DOHH2 (cell line): Measurements from ENCODE around the gene PRSS38.

ENCODE experiments used
- H3F3A ChIP-seq: fragments of 200-600 bp; sonication (generic), shearing (Covaris generic); 2 replicates; pipeline ENCODE4 v1.6.0; 2016; ENCODE audit warnings: antibody characterized with exemption, mild to moderate bottlenecking; ENCODE audit not compliant: control insufficient read depth, insufficient read depth
- H3K27ac ChIP-seq: fragments of 200-600 bp; sonication (generic); 2 replicates; pipeline ENCODE4 v1.5.1; 2014; ENCODE audit warnings: low read depth, mild to moderate bottlenecking, low read length, moderate library complexity
- H3K27me3 ChIP-seq: fragments of 200-600 bp; sonication (generic); 2 replicates; pipeline ENCODE4 v1.6.1; 2014; ENCODE audit warnings: mild to moderate bottlenecking, low read length, mixed read lengths; ENCODE audit not compliant: control insufficient read depth
- H3K36me3 ChIP-seq: fragments of 200-600 bp; sonication (generic); 2 replicates; pipeline ENCODE4 v1.6.1; 2014; ENCODE audit warnings: mild to moderate bottlenecking, low read length, moderate library complexity, mixed read lengths; ENCODE audit not compliant: control insufficient read depth
- H3K4me1 ChIP-seq: fragments of 200-600 bp; sonication (generic); 2 replicates; pipeline ENCODE4 v1.6.1; 2014; ENCODE audit warnings: mild to moderate bottlenecking, low read length, mixed read lengths; ENCODE audit not compliant: control insufficient read depth
- H3K4me2 ChIP-seq: fragments of 200-600 bp; sonication (generic); 2 replicates; pipeline ENCODE4 v1.6.0; 2014; ENCODE audit warnings: mild to moderate bottlenecking, low read length, moderate library complexity
- H3K4me3 ChIP-seq: fragments of 200-600 bp; sonication (generic); 2 replicates; pipeline ENCODE4 v1.5.1; 2014; ENCODE audit warnings: mild to moderate bottlenecking, low read length, mixed read lengths
- H3K79me2 ChIP-seq: fragments of 200-600 bp; sonication (generic); 2 replicates; pipeline ENCODE4 v1.6.1; 2014; ENCODE audit warnings: mild to moderate bottlenecking, low read length, mixed read lengths; ENCODE audit not compliant: control insufficient read depth
- H3K9me2 ChIP-seq: fragments of 200-600 bp; sonication (generic); replicated peaks from 2 replicates; pipeline ENCODE4 v1.6.1; 2014; ENCODE audit warnings: mild to moderate bottlenecking, low read length, mixed read lengths; ENCODE audit not compliant: control insufficient read depth
- H3K9me3 ChIP-seq: fragments of 200-600 bp; sonication (generic); 2 replicates; pipeline ENCODE4 v1.6.1; 2014; ENCODE audit warnings: antibody characterized with exemption, low read length, mixed read lengths; ENCODE audit not compliant: control insufficient read depth, insufficient read depth
- H4K20me1 ChIP-seq: fragments of 200-600 bp; sonication (generic); 2 replicates; pipeline ENCODE4 v1.6.0; 2014; ENCODE audit warnings: low read depth, mild to moderate bottlenecking, antibody characterized with exemption, low read length, moderate library complexity; ENCODE audit not compliant: control insufficient read depth, insufficient read depth
- CTCF ChIP-seq: fragments of 200-600 bp; sonication (generic); IDR thresholded peaks from one replicate; pipeline ENCODE4 v1.5.1; 2014; ENCODE audit warnings: antibody characterized with exemption, mild to moderate bottlenecking, low read depth, low read length; ENCODE audit not compliant: poor library complexity, severe bottlenecking
- EZH2phosphoT487 ChIP-seq: fragments of 200-600 bp; sonication (generic); IDR thresholded peaks from 2 replicates; pipeline ENCODE4 v1.6.1; 2017; ENCODE audit warnings: borderline replicate concordance, mild to moderate bottlenecking, antibody characterized with exemption, low read length, moderate library complexity, mixed read lengths

Gene PRSS38

DNA sequence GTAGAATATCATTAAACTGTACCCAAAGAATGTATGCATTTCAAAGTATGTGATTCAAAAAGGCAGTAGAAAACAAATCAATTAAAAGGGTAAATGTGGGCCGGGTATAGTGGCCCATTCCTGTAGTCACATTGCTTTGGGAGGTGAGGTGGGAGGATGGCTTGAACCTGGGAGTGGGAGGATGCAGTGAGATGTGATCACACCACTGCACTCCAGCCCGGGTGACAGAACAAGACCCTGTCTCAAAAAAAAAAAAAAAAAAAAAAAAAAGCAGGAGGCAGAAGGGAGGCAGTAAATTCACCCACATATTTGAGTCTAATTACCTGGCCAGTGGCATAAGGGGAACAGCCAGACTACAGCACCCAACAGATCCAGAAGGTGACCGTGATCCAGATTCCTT is 17.9 kb upstream of the PRSS38 start:
- no peaks in the 10 kb centered on the region for H3K9me3 ChIP-seq
- no peaks in the 10 kb centered on the region for H3K4me1 ChIP-seq
- TF ChIP-seq EZH2phosphoT487: no peak
- no peak for TF ChIP-seq CTCF
- H4K20me1 ChIP-seq: no peaks in the 10 kb centered on the region
- no peak overlapping the region for H3K4me2 ChIP-seq
- no peaks in the 10 kb centered on the region for H3K36me3 ChIP-seq
- no peak overlapping the region for H3K4me3 ChIP-seq
- no peaks in the 10 kb centered on the region for H3K9me2 ChIP-seq
- no peak overlapping the region for H3K27ac ChIP-seq
- H3F3A ChIP-seq: no peaks in the 10 kb centered on the region
- no peaks in the 10 kb centered on the region; the same call in 1 of the 2 replicates for H3K27me3 ChIP-seq
- H3K79me2 ChIP-seq: no peaks in the 10 kb centered on the region

- H3K27ac ChIP-seq: no peak overlapping the region
- H3F3A ChIP-seq: no peaks in the 10 kb centered on the region
- H3K79me2 ChIP-seq: no peaks in the 10 kb centered on the region
- H3K36me3 ChIP-seq: no peaks in the 10 kb centered on the region
- H3K4me3 ChIP-seq: no peak overlapping the region
- no peaks in the 10 kb centered on the region for H3K9me3 ChIP-seq
- TF ChIP-seq CTCF (no peak), EZH2phosphoT487 (no peak)
- no peak overlapping the region for H3K4me2 ChIP-seq
- no peaks in the 10 kb centered on the region for H3K9me2 ChIP-seq
- no peaks in the 10 kb centered on the region for H4K20me1 ChIP-seq
- no peaks in the 10 kb centered on the region for H3K4me1 ChIP-seq
- no peaks in the 10 kb centered on the region; the same call in 1 of the 2 replicates for H3K27me3 ChIP-seq
Observed at GRCh38 chr1:227798078-227798802, 17.2 kb upstream of the PRSS38 start.

DNA sequence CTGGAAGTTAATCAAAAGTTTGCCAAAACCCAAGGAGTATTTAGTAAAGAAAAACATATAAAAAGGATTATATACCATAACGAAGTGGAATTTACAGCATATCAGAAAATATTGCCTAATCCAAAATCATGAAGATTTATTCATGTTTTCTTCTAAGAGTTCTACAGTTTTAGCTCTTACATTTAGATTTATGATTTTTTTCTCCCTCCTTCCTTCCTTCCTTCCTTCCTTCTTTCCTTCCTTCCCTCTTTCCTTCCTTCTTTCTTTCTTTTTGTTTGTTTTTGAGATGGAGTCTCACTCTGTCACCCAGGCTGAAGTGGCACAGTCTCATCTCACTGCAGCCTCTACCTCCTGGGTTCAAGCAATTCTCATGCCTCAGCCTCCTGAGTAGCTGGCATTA is 15.7 kb upstream of the PRSS38 start:
- no peaks in the 10 kb centered on the region for H3K79me2 ChIP-seq
- no peaks in the 10 kb centered on the region for H3K4me1 ChIP-seq
- no peaks in the 10 kb centered on the region; the same call in 1 of the 2 replicates for H3K27me3 ChIP-seq
- H3K36me3 ChIP-seq: no peaks in the 10 kb centered on the region
- no peaks in the 10 kb centered on the region for H4K20me1 ChIP-seq
- no peaks in the 10 kb centered on the region for H3F3A ChIP-seq
- H3K27ac ChIP-seq: no peak overlapping the region
- H3K4me3 ChIP-seq: no peak overlapping the region
- no peaks in the 10 kb centered on the region for H3K9me2 ChIP-seq
- H3K9me3 ChIP-seq: no peaks in the 10 kb centered on the region
- TF ChIP-seq EZH2phosphoT487: no peak
- no peak for TF ChIP-seq CTCF
- no peak overlapping the region for H3K4me2 ChIP-seq
